ENCODE measurements around the gene JAM3.

GRCh38 chr11:134086376-134086775 is 17.5 kb downstream of the JAM3 start:
- TF ChIP-seq CTCF (conservative IDR thresholded peaks at IDR 0.05; ENCODE audit: low read depth, low read length) (no peak), MAFK (IDR thresholded peaks at IDR 0.05; ENCODE audit: low read depth, low read length) (no peak), POLR2A (IDR thresholded peaks at IDR 0.05; ENCODE audit: low read depth, low read length) (no peak), MAZ (IDR thresholded peaks at IDR 0.05; ENCODE audit: borderline replicate concordance, low read depth, low read length) (no peak), SMC3 (IDR thresholded peaks at IDR 0.05; ENCODE audit: low read depth, low read length) (no peak), FOS (IDR thresholded peaks at IDR 0.05; ENCODE audit: low read depth, low read length) (no peak)
- TF ChIP-seq, protein P1, sequence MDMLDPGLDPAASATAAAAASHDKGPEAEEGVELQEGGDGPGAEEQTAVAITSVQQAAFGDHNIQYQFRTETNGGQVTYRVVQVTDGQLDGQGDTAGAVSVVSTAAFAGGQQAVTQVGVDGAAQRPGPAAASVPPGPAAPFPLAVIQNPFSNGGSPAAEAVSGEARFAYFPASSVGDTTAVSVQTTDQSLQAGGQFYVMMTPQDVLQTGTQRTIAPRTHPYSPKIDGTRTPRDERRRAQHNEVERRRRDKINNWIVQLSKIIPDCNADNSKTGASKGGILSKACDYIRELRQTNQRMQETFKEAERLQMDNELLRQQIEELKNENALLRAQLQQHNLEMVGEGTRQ (IDR thresholded peaks at IDR 0.05; ENCODE audit: low read depth, low read length): no peak
